ENCODE measurements around the gene PFN2.

GRCh38 chr3:149949181-149949580, 21.5 kb downstream of the PFN2 start:
- TF ChIP-seq CTCF (IDR thresholded peaks at IDR 0.05) (no peak), POLR2A (IDR thresholded peaks at IDR 0.05) (no peak)
